Measurements from ENCODE around the gene KCNJ15. TPM values are rescaled to one million over a fixed set of nuclear protein-coding genes. Genes with fewer than 3 reads are reported as not detected.

KCNJ15 gene
- total and polyA plus RNA-seq, 2 donors (not counting 1 experiment from before 2014, with no cell fraction given): 0.44 to 0.83 TPM

DNA sequence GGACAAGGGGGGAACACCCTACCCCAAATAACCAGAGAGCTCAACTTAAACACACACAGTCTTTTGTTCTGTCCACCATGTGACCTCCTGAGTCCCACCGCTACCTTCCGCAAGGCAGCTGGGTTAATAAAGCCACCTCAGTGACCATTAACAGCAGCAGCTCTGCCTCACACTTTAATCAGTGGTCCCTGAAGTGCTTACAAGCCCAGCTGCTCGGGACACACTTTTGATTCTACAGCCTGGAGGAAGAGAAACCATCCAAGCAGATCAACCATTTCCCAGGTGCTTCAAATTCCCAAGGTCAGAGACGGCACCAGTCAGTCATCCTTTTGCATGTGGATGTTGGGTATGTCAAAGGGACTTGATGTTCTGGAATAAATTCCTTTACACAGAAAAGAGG is 70.1 kb downstream of the KCNJ15 start:
- Histone ChIP-seq H3K4me2 (ENCODE audit: extremely low read depth, insufficient read depth, low read length) (no peak overlapping the region), H3K27ac (ENCODE audit: insufficient read depth, low read length) (no peak overlapping the region), H3K9ac (ENCODE audit: insufficient read depth, low read length) (no peak overlapping the region), H3K79me2 (ENCODE audit: control insufficient read depth, insufficient read depth, low read length) (no peaks in the 10 kb centered on the region), H2AFZ (ENCODE audit: low read length) (no peak overlapping the region), H3K4me3 (replicated peaks in 1 of 4; ENCODE audit: control extremely low read depth in 1 of 4, insufficient read depth in 1 of 4, low read depth in 3 of 4, low read length in 4 of 4) (no peak overlapping the region), H3K27me3 (ENCODE audit: control insufficient read depth, insufficient read depth, low read length) (no peaks in the 10 kb centered on the region), H3K9me3 (ENCODE audit: control insufficient read depth, insufficient read depth, low read depth, low read length) (no peaks in the 10 kb centered on the region), H3K4me1 (ENCODE audit: control insufficient read depth, extremely low read depth, insufficient read depth, low read length) (peaks cover 3% of the 10 kb centered on the region), H4K20me1 (ENCODE audit: control insufficient read depth, extremely low read depth, insufficient read depth, low read length) (no peaks in the 10 kb centered on the region), H3K36me3 (ENCODE audit: control insufficient read depth, insufficient read depth, low read length) (no peaks in the 10 kb centered on the region)
- TF ChIP-seq EZH2 (IDR thresholded peaks at IDR 0.05; ENCODE audit: low read length, missing control alignments): no peak
- TF ChIP-seq, protein P1, sequence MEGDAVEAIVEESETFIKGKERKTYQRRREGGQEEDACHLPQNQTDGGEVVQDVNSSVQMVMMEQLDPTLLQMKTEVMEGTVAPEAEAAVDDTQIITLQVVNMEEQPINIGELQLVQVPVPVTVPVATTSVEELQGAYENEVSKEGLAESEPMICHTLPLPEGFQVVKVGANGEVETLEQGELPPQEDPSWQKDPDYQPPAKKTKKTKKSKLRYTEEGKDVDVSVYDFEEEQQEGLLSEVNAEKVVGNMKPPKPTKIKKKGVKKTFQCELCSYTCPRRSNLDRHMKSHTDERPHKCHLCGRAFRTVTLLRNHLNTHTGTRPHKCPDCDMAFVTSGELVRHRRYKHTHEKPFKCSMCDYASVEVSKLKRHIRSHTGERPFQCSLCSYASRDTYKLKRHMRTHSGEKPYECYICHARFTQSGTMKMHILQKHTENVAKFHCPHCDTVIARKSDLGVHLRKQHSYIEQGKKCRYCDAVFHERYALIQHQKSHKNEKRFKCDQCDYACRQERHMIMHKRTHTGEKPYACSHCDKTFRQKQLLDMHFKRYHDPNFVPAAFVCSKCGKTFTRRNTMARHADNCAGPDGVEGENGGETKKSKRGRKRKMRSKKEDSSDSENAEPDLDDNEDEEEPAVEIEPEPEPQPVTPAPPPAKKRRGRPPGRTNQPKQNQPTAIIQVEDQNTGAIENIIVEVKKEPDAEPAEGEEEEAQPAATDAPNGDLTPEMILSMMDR (conservative IDR thresholded peaks at IDR 0.05 in 1 of 2, IDR thresholded peaks at IDR 0.05 in 1 of 2; ENCODE audit: low read depth in 1 of 2, low read length in 2 of 2): no peak
- no peak for DNase-seq (ENCODE audit: low read depth in 2 of 2)

DNA sequence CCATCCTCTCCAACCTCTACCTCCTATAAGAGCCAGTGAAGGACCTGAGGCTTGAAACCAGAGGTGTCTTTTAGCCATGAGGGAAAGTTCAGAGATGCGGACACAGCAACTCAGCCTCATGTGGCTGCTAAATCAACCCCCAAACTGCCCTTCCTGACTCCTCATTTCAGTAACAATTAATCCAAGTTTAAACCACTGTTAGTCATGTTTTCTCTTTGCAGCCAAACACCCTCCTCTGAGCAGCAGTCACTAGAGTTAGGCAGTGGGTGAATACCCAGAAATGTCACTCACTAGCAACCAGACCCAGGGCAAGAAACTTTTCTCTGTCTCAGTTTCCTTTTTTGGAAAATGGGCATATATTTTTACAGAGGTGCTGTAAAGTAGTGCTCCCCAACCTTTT is 71.2 kb downstream of the KCNJ15 start:
- Histone ChIP-seq H3K4me3 (replicated peaks in 1 of 4; ENCODE audit: control extremely low read depth in 1 of 4, insufficient read depth in 1 of 4, low read depth in 3 of 4, low read length in 4 of 4) (no peak overlapping the region), H3K27ac (ENCODE audit: insufficient read depth, low read length) (no peak overlapping the region)
- peak in 1 of 2 donors; percentile 80 for DNase-seq (ENCODE audit: low read depth in 2 of 2)

DNA sequence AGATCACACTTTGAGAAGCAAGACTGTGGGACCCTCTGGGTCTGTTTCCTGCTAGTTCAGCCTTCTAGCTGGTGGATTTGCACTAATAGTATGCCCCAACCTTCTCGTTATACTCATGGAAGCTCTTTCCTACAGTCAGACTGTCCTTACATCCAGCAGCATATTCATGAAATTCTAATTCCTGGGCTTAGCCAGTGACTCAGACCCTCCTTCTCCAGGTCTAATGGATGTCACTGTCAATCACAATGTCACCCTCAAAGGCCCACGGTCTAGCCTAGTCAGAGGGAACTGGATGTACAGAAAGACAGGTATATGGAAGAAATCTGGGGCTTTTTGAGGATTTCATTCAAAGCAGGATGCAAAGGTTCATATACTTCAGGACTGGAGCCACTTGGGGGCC is 72.4 kb downstream of the KCNJ15 start:
- Histone ChIP-seq H3K9me3 (ENCODE audit: control insufficient read depth, insufficient read depth, low read depth, low read length) (no peaks in the 10 kb centered on the region), H3K79me2 (ENCODE audit: control insufficient read depth, insufficient read depth, low read length) (no peaks in the 10 kb centered on the region), H3K4me2 (ENCODE audit: extremely low read depth, insufficient read depth, low read length) (no peak overlapping the region), H3K4me1 (ENCODE audit: control insufficient read depth, extremely low read depth, insufficient read depth, low read length) (peaks cover 3% of the 10 kb centered on the region), H3K4me3 (replicated peaks in 1 of 4; ENCODE audit: control extremely low read depth in 1 of 4, insufficient read depth in 1 of 4, low read depth in 3 of 4, low read length in 4 of 4) (no peak overlapping the region), H3K27ac (ENCODE audit: insufficient read depth, low read length) (no peak overlapping the region), H3K27me3 (ENCODE audit: control insufficient read depth, insufficient read depth, low read length) (no peaks in the 10 kb centered on the region), H3K36me3 (ENCODE audit: control insufficient read depth, insufficient read depth, low read length) (no peaks in the 10 kb centered on the region), H4K20me1 (ENCODE audit: control insufficient read depth, extremely low read depth, insufficient read depth, low read length) (no peaks in the 10 kb centered on the region), H2AFZ (ENCODE audit: low read length) (no peak overlapping the region), H3K9ac (ENCODE audit: insufficient read depth, low read length) (no peak overlapping the region)
- DNase-seq (ENCODE audit: low read depth in 2 of 2): no peak
- TF ChIP-seq, protein P1 (conservative IDR thresholded peaks at IDR 0.05 in 1 of 2, IDR thresholded peaks at IDR 0.05 in 1 of 2; ENCODE audit: low read depth in 1 of 2, low read length in 2 of 2): no peak
- TF ChIP-seq EZH2 (IDR thresholded peaks at IDR 0.05; ENCODE audit: low read length, missing control alignments): no peak

More for the DNA sequence above, 71.2 kb downstream of the KCNJ15 start:
- H3K9me3 ChIP-seq (ENCODE audit: control insufficient read depth, insufficient read depth, low read depth, low read length): no peaks in the 10 kb centered on the region
- H4K20me1 ChIP-seq (ENCODE audit: control insufficient read depth, extremely low read depth, insufficient read depth, low read length): no peaks in the 10 kb centered on the region
- H3K36me3 ChIP-seq (ENCODE audit: control insufficient read depth, insufficient read depth, low read length): no peaks in the 10 kb centered on the region
- peaks cover 3% of the 10 kb centered on the region for H3K4me1 ChIP-seq (ENCODE audit: control insufficient read depth, extremely low read depth, insufficient read depth, low read length)
- H3K27me3 ChIP-seq (ENCODE audit: control insufficient read depth, insufficient read depth, low read length): no peaks in the 10 kb centered on the region
- H3K9ac ChIP-seq (ENCODE audit: insufficient read depth, low read length): no peak overlapping the region
- TF ChIP-seq, protein P1 (conservative IDR thresholded peaks at IDR 0.05 in 1 of 2, IDR thresholded peaks at IDR 0.05 in 1 of 2; ENCODE audit: low read depth in 1 of 2, low read length in 2 of 2): no peak
- no peak for TF ChIP-seq EZH2 (IDR thresholded peaks at IDR 0.05; ENCODE audit: low read length, missing control alignments)
- no peaks in the 10 kb centered on the region for H3K79me2 ChIP-seq (ENCODE audit: control insufficient read depth, insufficient read depth, low read length)
- H3K4me2 ChIP-seq (ENCODE audit: extremely low read depth, insufficient read depth, low read length): no peak overlapping the region
- H2AFZ ChIP-seq (ENCODE audit: low read length): no peak overlapping the region
